ENCODE measurements around the gene DLK1. TPM values are rescaled to one million over a fixed set of nuclear protein-coding genes. Genes with fewer than 3 reads are reported as not detected.

Gene DLK1
- total RNA-seq, 4 donors from 2014 or later, result not detected

GRCh38 chr14:100785626-100786025, 58.9 kb downstream of the DLK1 start:
- TF ChIP-seq EP300 (IDR thresholded peaks at IDR 0.05), result no peak
- TF ChIP-seq CTCF (IDR thresholded peaks at IDR 0.05), result no peak
- no peak for TF ChIP-seq POLR2AphosphoS5 (IDR thresholded peaks at IDR 0.05)
- TF ChIP-seq POLR2A (IDR thresholded peaks at IDR 0.05), result no peak
- H3K27me3 ChIP-seq, result peaks cover 23% of the 10 kb centered on the region
- DNase-seq (ENCODE audit: low spot score in 2 of 2), result no peak

DNA sequence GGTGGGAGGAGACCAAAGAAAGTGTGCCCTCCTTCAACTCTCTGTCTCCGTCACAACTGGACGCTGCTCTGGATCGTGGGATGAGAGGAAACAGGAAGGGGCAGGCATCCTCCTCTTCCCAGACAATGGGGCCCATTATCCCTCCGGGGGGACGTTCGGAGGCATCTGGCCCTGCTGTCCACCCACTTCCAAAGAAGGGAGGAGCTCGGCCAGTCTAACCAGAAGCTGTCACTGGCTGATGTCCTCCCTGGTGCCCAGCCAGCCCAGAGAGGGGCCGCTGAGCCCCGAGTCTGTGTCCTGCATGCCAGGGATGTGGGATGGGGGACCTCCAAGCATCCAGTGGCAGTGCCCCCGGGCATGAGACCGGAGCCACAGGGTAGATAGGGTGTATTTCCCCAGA, 59.4 kb downstream of the DLK1 start:
- Histone ChIP-seq H3K36me3 (no peaks in the 10 kb centered on the region), H3K27me3 (peaks cover 23% of the 10 kb centered on the region), H3K9me3 (no peaks in the 10 kb centered on the region), H3K4me3 (no peak overlapping the region), H3K4me1 (no peaks in the 10 kb centered on the region), H3K27ac (no peak overlapping the region)
- no peak for TF ChIP-seq POLR2A (IDR thresholded peaks at IDR 0.05)
- no peak for TF ChIP-seq POLR2AphosphoS5 (IDR thresholded peaks at IDR 0.05)
- TF ChIP-seq CTCF (IDR thresholded peaks at IDR 0.05), result no peak
- no peak for TF ChIP-seq EP300 (IDR thresholded peaks at IDR 0.05)
- 51% methylated on average over 10 of the region's 11 CpGs for whole genome bisulfite sequencing
- DNase-seq (ENCODE audit: low spot score in 2 of 2), result no peak

More at GRCh38 chr14:100785626-100786025, 58.9 kb downstream of the DLK1 start:
- no peaks in the 10 kb centered on the region for H3K36me3 ChIP-seq
- no peaks in the 10 kb centered on the region for H3K9me3 ChIP-seq
- H3K4me3 ChIP-seq, result no peak overlapping the region
- 84% methylated on average over 7 of the region's 7 CpGs for WGBS
- no peaks in the 10 kb centered on the region for H3K4me1 ChIP-seq
- no peak overlapping the region for H3K27ac ChIP-seq

GRCh38 chr14:100786576-100787219, 60.0 kb downstream of the DLK1 start:
- Histone ChIP-seq H3K4me3 (no peak overlapping the region), H3K36me3 (no peaks in the 10 kb centered on the region), H3K27ac (no peak overlapping the region), H3K27me3 (peaks cover 23% of the 10 kb centered on the region), H3K4me1 (no peaks in the 10 kb centered on the region), H3K9me3 (no peaks in the 10 kb centered on the region)
- WGBS, result 56% methylated on average over 11 of the region's 11 CpGs
- no peak for DNase-seq (ENCODE audit: low spot score in 2 of 2)
- TF ChIP-seq EP300 (IDR thresholded peaks at IDR 0.05) (no peak), POLR2AphosphoS5 (IDR thresholded peaks at IDR 0.05) (no peak), POLR2A (IDR thresholded peaks at IDR 0.05) (no peak), CTCF (IDR thresholded peaks at IDR 0.05) (no peak)

DNA sequence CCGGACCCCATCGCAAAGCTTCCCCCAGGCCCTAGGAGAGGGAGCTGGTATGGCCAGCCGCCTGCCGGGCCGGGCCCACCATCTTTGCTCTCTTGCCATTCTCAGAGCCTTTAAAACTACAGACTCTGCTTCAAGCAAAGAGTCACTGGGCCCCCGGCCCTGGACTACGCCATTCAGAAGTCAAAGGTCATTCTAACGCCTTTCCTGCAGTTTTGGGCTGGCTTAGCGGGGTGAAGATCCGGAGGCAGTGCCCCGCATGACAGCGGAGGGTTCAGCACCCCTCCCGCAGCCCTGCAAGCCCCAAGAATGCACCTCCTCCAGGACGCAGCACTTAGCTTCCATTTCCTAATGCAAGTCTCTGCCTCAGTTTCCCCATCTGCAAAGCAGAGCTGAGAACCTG, 61.0 kb downstream of the DLK1 start:
- TF ChIP-seq CTCF (IDR thresholded peaks at IDR 0.05), result no peak
- TF ChIP-seq POLR2A (IDR thresholded peaks at IDR 0.05), result no peak
- no peak for TF ChIP-seq EP300 (IDR thresholded peaks at IDR 0.05)
- no peak for TF ChIP-seq POLR2AphosphoS5 (IDR thresholded peaks at IDR 0.05)
- H3K4me3 ChIP-seq, result no peak overlapping the region
- WGBS, result 92% methylated on average over 13 of the region's 14 CpGs
- H3K27me3 ChIP-seq, result peaks cover 24% of the 10 kb centered on the region
- H3K27ac ChIP-seq, result no peak overlapping the region
- H3K9me3 ChIP-seq, result no peaks in the 10 kb centered on the region
- H3K36me3 ChIP-seq, result no peaks in the 10 kb centered on the region
- H3K4me1 ChIP-seq, result no peaks in the 10 kb centered on the region
- DNase-seq (ENCODE audit: low spot score in 2 of 2), result no peak

Other genes starting within 250 kb of the DLK1 start
- 1 to 10 TPM in 2 of 4 donors, under 1 TPM in 2; 0.68 to 2.8 (median 1.1) TPM for gene BEGAIN, start 139.5 kb upstream of the DLK1 start, total RNA-seq
- gene MEG3, start 99.2 kb downstream of the DLK1 start, total RNA-seq, result 10 to 100 TPM in 2 of 4 donors, 1 to 10 TPM in 2; 5.0 to 28.9 (median 10.2) TPM
- not detected for gene RTL1, start 176.8 kb downstream of the DLK1 start, total RNA-seq